Type B pancreatic cell (in vitro differentiated cells): Measurements from ENCODE around the gene TAS2R50. TPM values are rescaled to one million over a fixed set of nuclear protein-coding genes. Genes with fewer than 3 reads are reported as not detected.
"Not testable (repeated sequence)": the region's sequence is repeated elsewhere in the genome, so short reads cannot be mapped to it uniquely, and the experiment has no call there.

Experiments
- DNase-seq: peaks from one replicate; pipeline ENCODE4 v3.0.0; 2021; ENCODE audit warnings: mixed read lengths; ENCODE audit not compliant: unreplicated experiment; ENCODE audit errors: extremely low spot score
- H3K27ac Mint-ChIP-seq: 2 replicates; pipeline ENCODE4 v1.8.0; 2021; ENCODE audit warnings: mild to moderate bottlenecking, mixed read lengths
- H3K27me3 Mint-ChIP-seq: 2 replicates; pipeline ENCODE4 v1.8.0; 2021; ENCODE audit warnings: mixed read lengths
- H3K36me3 Mint-ChIP-seq: 2 replicates; pipeline ENCODE4 v1.8.0; 2021; ENCODE audit warnings: mixed read lengths
- H3K4me1 Mint-ChIP-seq: one replicate; pipeline ENCODE4 v1.8.0; 2021; ENCODE audit warnings: mixed read lengths; ENCODE audit not compliant: unreplicated experiment
- H3K4me3 Mint-ChIP-seq: 2 replicates; pipeline ENCODE4 v1.8.0; 2021; ENCODE audit warnings: mild to moderate bottlenecking, mixed read lengths
- H3K9me3 Mint-ChIP-seq: 2 replicates; pipeline ENCODE4 v1.8.0; 2021; ENCODE audit warnings: mixed read lengths
- long read RNA-seq: library from polyadenylated mRNA; unstranded; transcript quantifications from one replicate; pipeline ENCODE4 v2.0.0, GENCODE V29; 2020
- total RNA-seq: library from RNA; stranded (reverse); gene quantifications from 2 replicates; pipeline ENCODE4 v1.2.1, GENCODE V29; 2021; ENCODE audit warnings: low replicate concordance
- TF ChIP-seq, protein P1 (sequence below): fragments of 200-600 bp; sonication (generic); conservative IDR thresholded peaks from 2 replicates; pipeline ENCODE4 v1.5.0; 2021; ENCODE audit warnings: antibody characterized with exemption, mild to moderate bottlenecking

Gene TAS2R50
- 0.86 and 1.8 TPM in 2 replicates for total RNA-seq
- long read RNA-seq, result 0 reads

DNA sequence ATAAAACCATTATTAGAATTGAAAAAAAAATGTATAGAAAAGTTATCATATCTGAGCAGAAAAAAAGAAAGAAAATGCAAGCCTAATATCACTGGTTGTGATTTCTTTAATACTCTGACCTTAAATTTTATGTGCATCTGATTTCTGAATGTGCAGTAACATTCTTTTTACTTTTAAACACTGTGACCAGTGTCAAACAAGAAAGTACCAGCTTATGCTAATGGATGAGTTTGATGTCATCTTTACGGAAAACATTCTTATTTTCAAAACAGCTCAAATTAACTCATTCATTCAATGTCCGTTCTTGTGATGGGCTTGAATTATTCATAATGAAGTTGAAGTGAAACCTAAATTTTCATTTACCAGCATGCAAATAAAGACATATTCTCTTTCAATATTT is at the start of gene TAS2R50:
TSS of gene TAS2R50 (minus strand) at position 101 of the 400 bp plus-strand sequence. CDS start at position 49, 52 bp downstream.
- Mint-ChIP-seq H3K4me3 (no peak within 1 kb of the TSS), H3K27ac (no peak within 1 kb of the TSS), H3K9me3 (peaks cover 9% of the 10 kb centered on the region), H3K27me3 (no peaks in the 10 kb centered on the region), H3K4me1 (no peaks in the 10 kb centered on the region), H3K36me3 (peaks cover 21% of the 10 kb centered on the region)
- DNase-seq, result no peak
- TF ChIP-seq, protein P1, sequence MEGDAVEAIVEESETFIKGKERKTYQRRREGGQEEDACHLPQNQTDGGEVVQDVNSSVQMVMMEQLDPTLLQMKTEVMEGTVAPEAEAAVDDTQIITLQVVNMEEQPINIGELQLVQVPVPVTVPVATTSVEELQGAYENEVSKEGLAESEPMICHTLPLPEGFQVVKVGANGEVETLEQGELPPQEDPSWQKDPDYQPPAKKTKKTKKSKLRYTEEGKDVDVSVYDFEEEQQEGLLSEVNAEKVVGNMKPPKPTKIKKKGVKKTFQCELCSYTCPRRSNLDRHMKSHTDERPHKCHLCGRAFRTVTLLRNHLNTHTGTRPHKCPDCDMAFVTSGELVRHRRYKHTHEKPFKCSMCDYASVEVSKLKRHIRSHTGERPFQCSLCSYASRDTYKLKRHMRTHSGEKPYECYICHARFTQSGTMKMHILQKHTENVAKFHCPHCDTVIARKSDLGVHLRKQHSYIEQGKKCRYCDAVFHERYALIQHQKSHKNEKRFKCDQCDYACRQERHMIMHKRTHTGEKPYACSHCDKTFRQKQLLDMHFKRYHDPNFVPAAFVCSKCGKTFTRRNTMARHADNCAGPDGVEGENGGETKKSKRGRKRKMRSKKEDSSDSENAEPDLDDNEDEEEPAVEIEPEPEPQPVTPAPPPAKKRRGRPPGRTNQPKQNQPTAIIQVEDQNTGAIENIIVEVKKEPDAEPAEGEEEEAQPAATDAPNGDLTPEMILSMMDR, result no peak

- H3K36me3 Mint-ChIP-seq, result peaks cover 39% of the 10 kb centered on the region
- not testable (repeated sequence) for H3K4me3 Mint-ChIP-seq, H3K27me3 Mint-ChIP-seq
Observed at GRCh38 chr12:11033959-11034358, 47.2 kb upstream of the TAS2R50 start.

GRCh38 chr12:11031307-11031706 is 44.6 kb upstream of the TAS2R50 start, which contains the start of gene TAS2R31:
Gene TAS2R31, minus strand, starts transcription at chr12:11031407. Its CDS starts 72 bp downstream, at chr12:11031335.
- DNase-seq, result no peak
- no peak within 1 kb of the TSS for H3K4me3 Mint-ChIP-seq
- peaks cover 41% of the 10 kb centered on the region for H3K36me3 Mint-ChIP-seq
- TF ChIP-seq, protein P1, result no peak
- no peaks in the 10 kb centered on the region for H3K27me3 Mint-ChIP-seq
- no peaks in the 10 kb centered on the region for H3K4me1 Mint-ChIP-seq
- no peak within 1 kb of the TSS for H3K27ac Mint-ChIP-seq
- no peaks in the 10 kb centered on the region for H3K9me3 Mint-ChIP-seq

More at GRCh38 chr12:11033959-11034358, 47.2 kb upstream of the TAS2R50 start:
- H3K9me3 Mint-ChIP-seq, H3K27ac Mint-ChIP-seq, DNase-seq, H3K4me1 Mint-ChIP-seq: not testable (repeated sequence)

DNA sequence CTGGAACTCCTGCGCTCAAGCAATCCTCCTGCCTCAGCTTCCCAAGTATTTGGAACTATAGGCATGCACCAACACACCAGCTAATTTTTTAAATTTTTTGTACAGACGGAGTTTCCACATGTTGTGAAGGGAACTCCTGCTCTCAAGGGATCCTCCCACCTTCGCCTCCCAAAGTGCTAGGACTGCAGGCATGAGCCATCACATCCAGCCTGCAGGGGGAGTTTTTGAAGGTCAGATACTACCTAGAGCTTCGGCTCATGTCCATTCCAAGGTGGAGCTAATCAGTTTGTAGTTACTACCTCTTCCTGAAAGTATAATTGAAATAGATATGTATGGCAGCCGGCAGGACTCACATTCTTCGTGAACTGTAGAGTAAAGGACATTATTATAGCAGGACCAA is 39.4 kb upstream of the TAS2R50 start:
- H3K27ac Mint-ChIP-seq, result no peak overlapping the region
- peaks cover 34% of the 10 kb centered on the region for H3K36me3 Mint-ChIP-seq
- TF ChIP-seq, protein P1, result no peak
- no peaks in the 10 kb centered on the region for H3K27me3 Mint-ChIP-seq
- H3K4me1 Mint-ChIP-seq, result no peaks in the 10 kb centered on the region
- H3K9me3 Mint-ChIP-seq, result peaks cover 8% of the 10 kb centered on the region
- DNase-seq, result no peak
- H3K4me3 Mint-ChIP-seq, result no peak overlapping the region

DNA sequence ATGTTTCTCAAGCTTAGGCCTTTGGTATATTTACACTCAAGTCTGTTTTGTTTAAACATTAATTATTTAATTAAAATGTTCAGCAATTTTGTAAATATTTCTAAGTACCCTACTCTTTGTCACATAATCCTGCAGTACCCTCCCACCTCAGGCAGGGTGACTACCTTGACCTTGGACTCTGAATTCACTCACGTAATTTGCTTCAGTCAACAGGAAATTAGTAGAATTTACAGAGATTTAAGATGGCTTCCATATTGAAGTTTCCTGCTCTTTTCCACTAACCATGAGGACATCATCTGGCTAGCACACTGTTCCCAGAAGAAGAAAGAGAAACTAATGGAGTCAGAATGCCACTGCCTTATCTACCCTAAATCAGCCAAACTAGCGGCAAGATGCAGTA is 36.7 kb upstream of the TAS2R50 start:
- H3K36me3 Mint-ChIP-seq, result peaks cover 32% of the 10 kb centered on the region
- H3K27ac Mint-ChIP-seq, result no peak overlapping the region
- peaks cover 8% of the 10 kb centered on the region for H3K9me3 Mint-ChIP-seq
- no peak for DNase-seq
- TF ChIP-seq, protein P1, result no peak
- H3K4me3 Mint-ChIP-seq, result no peak overlapping the region
- H3K27me3 Mint-ChIP-seq, result no peaks in the 10 kb centered on the region
- H3K4me1 Mint-ChIP-seq, result no peaks in the 10 kb centered on the region

DNA sequence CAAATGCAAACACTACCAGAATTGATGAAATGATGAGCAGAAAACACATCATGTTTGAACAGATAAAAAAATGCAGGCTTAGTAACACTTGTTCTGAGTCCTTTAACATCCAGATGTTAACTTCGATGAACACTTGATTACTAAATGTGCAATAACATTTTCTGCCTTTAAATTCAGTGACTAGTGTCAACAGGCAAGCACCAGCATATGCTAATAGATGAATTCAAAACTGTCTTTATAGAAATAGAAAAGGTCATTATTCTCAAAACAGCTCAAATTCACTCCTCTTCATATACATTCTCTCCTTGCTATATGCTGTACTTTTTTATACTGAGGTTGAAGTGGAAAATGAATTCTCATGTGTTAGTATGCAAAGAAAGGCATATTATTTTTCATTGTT is 35.8 kb upstream of the TAS2R50 start, which contains the start of gene TAS2R19:
TSS of gene TAS2R19 (minus strand) at position 101 of the 400 bp plus-strand sequence. CDS start at position 52, 49 bp downstream.
- Mint-ChIP-seq H3K4me1 (no peaks in the 10 kb centered on the region), H3K9me3 (peaks cover 8% of the 10 kb centered on the region), H3K36me3 (peaks cover 34% of the 10 kb centered on the region), H3K4me3 (no peak within 1 kb of the TSS), H3K27ac (no peak within 1 kb of the TSS), H3K27me3 (no peaks in the 10 kb centered on the region)
- DNase-seq, result no peak
- TF ChIP-seq, protein P1, result no peak
